K562 (cell line): Measurements from ENCODE around the gene ENSA. TPM values are rescaled to one million over a fixed set of nuclear protein-coding genes. Genes with fewer than 3 reads are reported as not detected.

Source experiments
- ASH1L ChIP-seq: fragments of 450-650 bp; IDR thresholded peaks from 2 replicates; pipeline ENCODE4 v1.6.1; 2018; ENCODE audit warnings: borderline replicate concordance, mild to moderate bottlenecking, low read depth; ENCODE audit not compliant: partially characterized antibody
- CBFA2T3 ChIP-seq: fragments of 450-650 bp; IDR thresholded peaks from 2 replicates; pipeline ENCODE4 v1.6.1; 2017
- CTBP1 ChIP-seq: fragments of 450-650 bp; IDR thresholded peaks from 2 replicates; pipeline ENCODE4 v1.6.1; 2016; ENCODE audit warnings: borderline replicate concordance
- ETV5 ChIP-seq: sonication (generic); formaldehyde crosslinking; IDR thresholded peaks from 2 replicates; pipeline ENCODE4 v1.4.0; 2020; ENCODE audit warnings: low read depth, mild to moderate bottlenecking, missing genetic modification reagents
- HDAC3 ChIP-seq: fragments of 450-650 bp; IDR thresholded peaks from 2 replicates; pipeline ENCODE4 v1.6.1; 2018; ENCODE audit warnings: borderline replicate concordance, mild to moderate bottlenecking, moderate library complexity; ENCODE audit not compliant: partially characterized antibody
- HNRNPUL1 ChIP-seq: fragments of 200-400 bp; formaldehyde crosslinking; IDR thresholded peaks from 2 replicates; pipeline ENCODE4 v1.6.1; 2017; ENCODE audit warnings: low read length
- ILF3 ChIP-seq: fragments of 450-650 bp; IDR thresholded peaks from 2 replicates; pipeline ENCODE4 v1.6.1; 2018; ENCODE audit warnings: antibody characterized with exemption, mild to moderate bottlenecking, moderate library complexity, borderline replicate concordance
- JUNB ChIP-seq: fragments of 450-650 bp; formaldehyde crosslinking; conservative IDR thresholded peaks from 2 replicates; pipeline ENCODE4 v1.4.0; 2020; ENCODE audit warnings: mild to moderate bottlenecking
- MNT ChIP-seq, 2 experiments: fragments of 450-650 bp; conservative IDR thresholded peaks; 2 replicates each; pipeline ENCODE4 v1.6.1; 2017; ENCODE audit warnings: mild to moderate bottlenecking in 2 of 2, moderate library complexity in 2 of 2
- MTA1 ChIP-seq: fragments of 450-650 bp; IDR thresholded peaks from 2 replicates; pipeline ENCODE4 v1.6.1; 2017; ENCODE audit warnings: borderline replicate concordance
- MYC ChIP-seq, 2 experiments: fragments of 250-450 bp in 1 of 2; sonication (Bioruptor Pico) in 1 of 2; IDR thresholded peaks; 2 replicates each; pipeline versions ENCODE4 v1.5.1 to v1.6.1; 2012 to 2021; ENCODE audit warnings: low read depth in 2 of 2, borderline replicate concordance in 1 of 2, improper control_type of control experiment in 1 of 2, low read length in 1 of 2, mild to moderate bottlenecking in 1 of 2, moderate library complexity in 1 of 2
- MYNN ChIP-seq, 2 experiments: sonication (generic); formaldehyde crosslinking in 1 of 2; IDR thresholded peaks; 2 replicates each; pipeline versions ENCODE4 v1.5.0 to v1.6.1; 2016 to 2020; ENCODE audit warnings: antibody characterized with exemption in 1 of 2, missing genetic modification reagents in 1 of 2
- NR2C1 ChIP-seq, 2 experiments: fragments of 450-650 bp; IDR thresholded peaks; 2 replicates each; pipeline ENCODE4 v1.6.1; 2017; ENCODE audit warnings: mild to moderate bottlenecking in 2 of 2, antibody characterized with exemption in 1 of 2, inconsistent platforms in 1 of 2, missing compliant biosample characterization in 1 of 2, missing genetic modification characterization in 1 of 2
- POLR2A ChIP-seq: fragments of 450-650 bp; conservative IDR thresholded peaks from 2 replicates; pipeline ENCODE4 v1.6.1; 2016
- POLR2AphosphoS2 ChIP-seq: IDR thresholded peaks from 2 replicates; pipeline ENCODE4 v1.6.1; 2012; ENCODE audit warnings: low read length, improper control_type of control experiment
- TRIM28 ChIP-seq: fragments of 450-650 bp; IDR thresholded peaks from 2 replicates; pipeline ENCODE4 v1.6.1; 2017
- UBTF ChIP-seq, 2 experiments: IDR thresholded peaks; 2 replicates each; pipeline ENCODE4 v1.6.1; 2012; ENCODE audit warnings: improper control_type of control experiment in 2 of 2, low read depth in 2 of 2, low read length in 2 of 2, borderline replicate concordance in 1 of 2
- ZBTB8A ChIP-seq: fragments of 450-650 bp; IDR thresholded peaks from 2 replicates; pipeline ENCODE4 v1.6.1; 2018; ENCODE audit warnings: mild to moderate bottlenecking, moderate library complexity; ENCODE audit not compliant: partially characterized antibody
- ZNF143 ChIP-seq: sonication (generic); formaldehyde crosslinking; IDR thresholded peaks from 2 replicates; pipeline ENCODE4 v1.9.0; 2022; ENCODE audit warnings: mild to moderate bottlenecking, missing genetic modification reagents
- ZNF311 ChIP-seq: fragments of 250-450 bp; sonication (Bioruptor Pico); IDR thresholded peaks from 2 replicates; pipeline ENCODE4 v1.4.0; 2020; ENCODE audit warnings: mild to moderate bottlenecking, moderate library complexity
- ZNF316 ChIP-seq: fragments of 450-650 bp; IDR thresholded peaks from 2 replicates; pipeline ENCODE4 v1.6.1; 2016
- ZNF589 ChIP-seq: fragments of 200-800 bp; sonication (Bioruptor generic); IDR thresholded peaks from 2 replicates; pipeline ENCODE4 v1.6.1; 2016; ENCODE audit warnings: low read depth, missing genetic modification characterization, missing compliant biosample characterization
- ZNF644 ChIP-seq: fragments of 200-800 bp; sonication (Bioruptor generic); IDR thresholded peaks from 2 replicates; pipeline ENCODE4 v1.6.1; 2016; ENCODE audit warnings: low read depth, missing genetic modification characterization, missing compliant biosample characterization
- polyA plus RNA-seq, 8 experiments: library from polyadenylated mRNA; depleted of rRNA in 4 of 8; stranded (reverse) in 5 of 8; unstranded in 3 of 8; fragments of >200 nt; fragmentation: Nextera tagmentation in 2 of 8; fragmentation: Illumina TruSeq in 1 of 8; extraction: Ambion mirVana in 2 of 8; extraction: Trizol in 1 of 8; gene quantifications; 2 replicates each; pipeline versions ENCODE4 v1.2.1 to v1.2.3, GENCODE V29; 2011 to 2014; ENCODE audit warnings: inconsistent platforms in 1 of 8, missing spikeins in 1 of 8
- total RNA-seq, 7 experiments: library from RNA; depleted of rRNA in 6 of 7; stranded (reverse); fragments of >200 nt in 6 of 7; fragmentation: Illumina TruSeq in 2 of 7; extraction: Trizol in 2 of 7; gene quantifications; 2 replicates each; pipeline versions ENCODE4 v1.2.1 to v1.2.3, GENCODE V29; 2011 to 2021; ENCODE audit warnings: low replicate concordance in 1 of 7

Gene ENSA
- total and polyA plus RNA-seq, 9 of the 15 experiments (the other 6 are each of a cell fraction or from before 2014, with no cell fraction given) = 68.1 to 605 (median 188) TPM

- TF ChIP-seq ZNF589 (0 out of 2 replicates have a peak, but pooled peaks have one; percentile 36), ZBTB8A (no peak), MYNN (IDR thresholded peaks at IDR 0.05) (peak; percentile 77), MYNN (CRISPR knock-in tag; IDR thresholded peaks at IDR 0.05) (no peak), MTA1 (peak; percentile 78; the same call in 1 of the 2 replicates), ZNF644 (tag) (peak; percentile 65; the same call in 1 of the 2 replicates), ZNF311 (CRISPR knock-in tag) (peak; percentile 76), HDAC3 (peak; percentile 86), HNRNPUL1 (no peak), ASH1L (no peak), ZNF143 (CRISPR knock-in tag) (no peak), NR2C1 (IDR thresholded peaks at IDR 0.05) (no peak), NR2C1 (tag; IDR thresholded peaks at IDR 0.05) (peak; percentile 59), CTBP1 (peak; percentile 90), MNT (conservative IDR thresholded peaks at IDR 0.05) (peak; percentile 43 to 67; a peak in 3 of 4 replicates), CBFA2T3 (peak; percentile 96), MYC (IDR thresholded peaks at IDR 0.05; ENCODE audit: low read depth, low read length) (peak; percentile 13; the same call in 1 of the 2 replicates), MYC (CRISPR knock-in tag; IDR thresholded peaks at IDR 0.05; ENCODE audit: borderline replicate concordance, low read depth) (no peak), POLR2AphosphoS2 (peak; percentile 94), JUNB (CRISPR knock-in tag) (no peak), ILF3 (0 out of 2 replicates have a peak, but pooled peaks have one; percentile 57), ETV5 (peak; percentile 43; the same call in 1 of the 2 replicates), ZNF316 (peak; percentile 41; the same call in 1 of the 2 replicates), POLR2A (no peak; the same call in 1 of the 2 replicates), UBTF (IDR thresholded peaks at IDR 0.05; ENCODE audit: borderline replicate concordance in 1 of 2, low read depth in 2 of 2, low read length in 2 of 2) (peak; percentile 54 to 76; a peak in 2 of 4 replicates), TRIM28 (0 out of 2 replicates have a peak, but pooled peaks have one; percentile 55)
These were observed 9.6 kb downstream of the ENSA start (continued) for GRCh38 chr1:150619576-150620509.
